HG03064 (cell line): ENCODE results near the gene SRGAP2C.
"Not testable (repeated sequence)": the region's sequence is repeated elsewhere in the genome, so short reads cannot be mapped to it uniquely, and the experiment has no call there.

Experiments used
- ATAC-seq: cut with Tn5 transposase; IDR thresholded peaks from one replicate; pipeline ENCODE4 v1.9.1; 2021; ENCODE audit warnings: low read depth; ENCODE audit not compliant: unreplicated experiment

Gene SRGAP2C

DNA sequence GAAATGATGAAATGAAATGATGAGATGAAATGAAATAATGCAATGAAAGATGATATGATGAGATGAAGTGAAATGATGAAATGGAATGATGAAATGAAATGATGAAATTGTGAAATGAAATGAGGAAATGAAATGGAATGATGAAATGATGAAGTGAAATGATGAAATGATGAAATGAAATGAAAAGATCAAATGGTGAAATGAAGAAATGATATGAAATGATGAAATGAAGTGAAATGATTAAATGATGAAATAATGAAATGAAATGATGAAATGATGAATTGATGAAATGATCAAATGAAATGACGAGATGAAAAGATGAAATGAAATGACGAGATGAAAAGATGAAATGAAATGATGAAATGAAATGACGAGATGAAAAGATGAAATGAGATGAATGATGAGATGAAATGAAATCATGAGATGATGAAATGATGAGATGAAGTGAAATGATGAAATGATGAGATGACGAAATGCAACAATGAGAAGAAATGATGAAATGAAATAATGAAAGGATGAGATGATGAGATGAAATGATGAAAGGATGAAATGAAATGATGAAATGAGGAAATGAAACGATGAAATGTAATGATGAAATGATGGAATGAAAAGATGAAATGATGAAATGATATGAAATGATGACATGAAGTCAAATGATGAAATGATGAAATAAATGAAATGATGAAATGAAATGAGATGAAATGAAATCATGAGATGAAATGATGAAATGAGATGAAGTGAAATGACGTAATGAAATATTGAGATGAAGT lies 216.0 kb downstream of the SRGAP2C start:
- ATAC-seq = not testable (repeated sequence)

DNA sequence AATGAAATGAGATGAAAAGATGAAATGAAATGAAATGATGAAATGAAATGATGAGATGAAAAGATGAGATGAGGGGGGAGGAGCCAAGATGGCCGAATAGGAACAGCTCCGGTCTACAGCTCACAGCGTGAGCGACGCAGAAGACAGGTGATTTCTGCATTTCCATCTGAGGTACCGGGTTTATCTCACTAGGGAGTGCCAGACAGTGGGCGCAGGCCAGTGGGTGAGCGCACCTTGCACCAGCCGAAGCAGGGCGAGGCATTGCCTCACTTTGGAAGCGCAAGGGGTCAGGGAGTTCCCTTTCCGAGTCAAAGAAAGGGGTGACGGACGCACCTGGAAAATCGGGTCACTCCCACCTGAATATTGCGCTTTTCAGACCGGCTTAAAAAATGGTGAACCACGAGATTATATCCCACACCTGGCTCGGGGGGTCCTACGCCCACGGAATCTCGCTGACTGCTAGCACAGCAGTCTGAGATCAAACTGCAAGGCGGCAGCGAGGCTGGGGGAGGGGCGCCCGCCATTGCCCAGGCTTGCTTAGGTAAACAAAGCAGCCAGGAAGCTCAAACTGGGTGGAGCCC lies 216.7 kb downstream of the SRGAP2C start:
- not testable (repeated sequence) for ATAC-seq

DNA sequence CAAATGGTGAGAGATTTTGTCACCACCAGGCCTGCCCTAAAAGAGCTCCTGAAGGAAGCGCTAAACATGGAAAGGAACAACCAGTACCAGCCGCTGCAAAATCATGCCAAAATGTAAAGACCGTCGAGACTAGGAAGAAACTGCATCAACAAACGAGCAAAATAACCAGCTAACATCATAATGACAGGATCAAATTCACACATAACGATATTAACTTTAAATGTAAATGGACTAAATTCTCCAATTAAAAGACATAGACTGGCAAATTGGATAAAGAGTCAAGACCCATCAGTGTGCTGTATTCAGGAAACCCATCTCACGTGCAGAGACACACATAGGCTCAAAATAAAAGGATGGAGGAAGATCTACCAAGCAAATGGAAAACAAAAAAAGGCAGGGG lies 218.5 kb downstream of the SRGAP2C start:
- not testable (repeated sequence) for ATAC-seq

DNA sequence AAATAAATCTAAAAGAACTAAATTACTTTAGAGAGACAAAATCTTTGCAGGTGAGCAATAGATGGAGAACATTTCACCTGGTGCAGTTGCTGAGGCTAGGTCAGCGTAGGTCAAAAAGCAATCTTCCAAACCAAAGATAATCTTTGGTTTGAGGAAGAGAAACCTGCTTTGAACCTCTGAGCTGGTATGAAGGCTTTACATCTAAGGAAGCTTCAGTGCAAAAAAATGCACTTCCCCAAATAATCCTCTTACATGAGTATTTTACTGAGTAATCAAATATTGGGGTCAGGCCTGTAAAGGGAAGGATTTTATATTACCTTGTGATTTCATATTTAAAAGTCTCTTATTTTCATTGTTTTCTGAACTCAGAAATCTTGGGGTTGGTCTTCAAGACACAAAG lies 223.6 kb downstream of the SRGAP2C start:
- no peak for ATAC-seq

DNA sequence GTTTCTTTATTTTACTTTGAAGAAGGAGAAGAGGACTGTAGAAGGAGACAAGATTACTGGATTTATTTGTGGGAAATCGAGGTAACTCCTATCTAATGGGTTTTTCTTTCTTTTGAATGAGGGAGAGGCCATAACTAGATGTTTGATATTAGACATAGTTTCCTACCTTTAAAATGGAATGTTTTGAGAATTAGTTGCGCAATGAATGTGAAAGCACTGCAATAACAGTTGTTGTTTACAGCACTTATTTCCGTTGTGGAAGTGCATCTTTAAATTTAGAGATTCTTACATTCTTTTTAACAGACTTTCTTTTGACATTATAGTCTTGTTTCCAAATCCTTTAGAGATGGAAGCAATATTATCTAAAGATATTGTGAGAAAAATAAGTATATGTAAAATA lies 229.0 kb downstream of the SRGAP2C start:
- no peak for ATAC-seq

DNA sequence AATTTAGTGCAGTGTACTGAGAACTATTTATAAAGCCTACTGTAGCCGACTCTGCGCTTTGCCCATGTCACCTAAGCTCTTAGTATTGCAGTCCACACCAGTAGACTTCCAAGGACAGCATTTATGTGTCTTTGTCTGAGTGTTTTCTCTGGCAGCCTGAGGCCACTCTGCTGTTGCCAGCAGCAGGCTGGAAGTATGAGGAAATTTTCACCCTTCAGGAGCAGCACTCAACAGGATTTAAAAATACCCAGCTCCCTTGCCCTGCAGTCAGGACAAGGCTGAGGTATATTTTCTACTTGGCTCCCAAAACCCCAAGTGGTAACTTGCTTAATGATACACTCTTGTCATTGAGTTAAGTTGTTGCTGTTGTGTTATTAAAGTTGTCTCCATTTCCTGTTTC lies 230.1 kb downstream of the SRGAP2C start:
- no peak for ATAC-seq

DNA sequence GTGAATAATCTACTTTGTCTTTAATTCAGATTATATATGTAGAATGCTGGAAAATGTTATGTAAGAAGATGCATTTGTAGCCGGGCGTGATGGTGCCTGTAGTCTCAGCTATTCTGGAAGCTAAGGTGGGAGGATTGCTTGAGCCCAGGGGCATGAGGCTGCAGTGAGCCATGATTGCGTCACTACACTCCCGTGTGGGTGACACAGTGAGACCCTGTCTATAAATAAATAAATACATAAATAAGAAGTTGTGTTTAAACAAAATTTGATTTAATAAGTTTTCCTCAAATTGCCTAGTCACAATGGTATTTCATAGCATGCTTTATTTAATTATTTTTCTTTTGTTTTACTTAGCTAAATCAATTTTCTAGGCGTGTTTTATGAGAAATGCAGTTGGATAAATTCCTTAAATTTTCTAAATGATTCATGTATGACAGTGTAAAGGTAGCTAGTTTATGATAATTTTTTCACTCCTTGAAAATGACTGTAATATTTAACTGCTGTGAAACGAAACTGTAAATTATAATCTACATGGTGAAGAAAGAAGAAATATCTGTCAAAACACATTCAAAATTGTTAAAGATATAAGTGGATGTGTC lies 232.6 kb downstream of the SRGAP2C start:
- no peak for ATAC-seq

DNA sequence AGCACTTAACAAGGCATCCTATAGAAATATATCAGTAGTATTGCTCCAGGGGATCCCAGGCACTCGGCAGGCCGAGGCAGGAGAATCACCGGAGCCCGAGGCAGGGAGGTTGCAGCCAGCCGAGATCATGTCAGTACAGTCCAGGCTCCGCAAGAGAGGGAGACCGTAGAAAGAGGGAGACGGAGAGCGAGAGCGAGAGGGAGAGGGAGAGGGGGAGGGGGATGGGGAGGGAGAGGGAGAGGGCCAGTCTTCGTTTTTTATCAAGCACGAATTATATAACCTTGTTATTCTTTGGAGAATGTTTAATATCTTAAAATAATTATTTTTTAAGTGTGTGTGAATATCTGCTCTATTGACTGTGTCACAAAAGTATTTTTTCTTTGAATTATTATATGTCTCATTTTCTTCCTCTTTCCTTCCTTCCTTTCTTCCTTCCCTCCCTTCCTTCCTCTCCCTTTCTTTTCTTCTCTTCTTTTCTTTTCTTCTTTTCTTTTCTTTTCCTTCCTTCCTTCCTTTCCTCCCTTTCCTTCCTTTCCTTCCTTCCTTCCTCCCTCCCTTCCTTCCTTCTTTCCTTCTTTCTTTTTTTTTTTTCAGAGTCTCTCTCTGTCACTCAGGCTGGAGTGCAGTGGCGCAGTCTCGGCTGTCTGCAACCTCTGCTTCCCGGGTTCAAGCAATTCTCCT lies 233.7 kb downstream of the SRGAP2C start:
- no peak for ATAC-seq

DNA sequence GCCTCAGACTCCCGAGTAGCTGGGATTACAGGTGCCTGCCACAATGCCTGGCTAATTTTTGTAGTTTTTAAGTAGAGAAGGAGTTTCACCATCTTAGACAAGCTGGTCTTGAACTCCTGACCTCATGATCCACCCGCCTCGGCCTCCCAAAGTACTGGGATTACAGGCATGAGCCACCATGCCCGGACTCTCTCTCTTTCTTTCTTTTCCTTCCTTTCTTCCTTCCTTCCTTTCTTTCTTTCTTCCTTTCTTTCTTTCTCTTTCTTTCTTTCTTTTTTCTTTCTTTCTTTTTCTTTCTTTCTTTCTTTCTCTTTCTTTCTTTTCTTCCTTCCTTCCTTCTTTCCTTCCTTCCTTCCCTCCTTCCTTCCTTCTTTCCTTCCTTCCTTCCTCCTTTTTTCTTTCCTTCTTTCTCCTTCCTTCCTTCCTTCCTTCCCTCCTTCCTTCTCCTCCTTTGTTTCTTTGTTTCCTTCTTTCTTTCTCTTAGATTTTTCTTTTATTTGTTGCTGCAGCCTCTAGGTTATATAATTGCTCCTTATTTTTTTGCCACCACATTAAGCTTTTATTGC lies 234.4 kb downstream of the SRGAP2C start:
- ATAC-seq = not testable (repeated sequence)

DNA sequence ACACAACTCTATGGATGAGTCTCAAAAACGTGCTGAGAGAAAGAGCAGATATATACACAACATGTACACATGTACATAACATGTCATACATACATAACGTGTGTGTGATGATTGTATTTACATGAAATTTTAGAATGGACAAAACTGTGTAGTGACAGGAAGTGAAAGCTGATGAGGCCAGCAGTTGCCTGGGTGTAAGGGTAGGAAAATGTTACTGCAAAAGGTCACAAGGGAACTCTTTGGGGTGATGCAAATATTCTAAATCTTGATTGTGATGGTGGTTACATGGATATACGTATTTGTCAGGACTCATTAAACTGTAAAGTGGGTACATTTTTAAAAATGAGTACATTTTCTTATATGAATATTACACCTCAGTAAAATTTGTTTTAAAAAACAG lies 236.7 kb downstream of the SRGAP2C start:
- not testable (repeated sequence) for ATAC-seq

DNA sequence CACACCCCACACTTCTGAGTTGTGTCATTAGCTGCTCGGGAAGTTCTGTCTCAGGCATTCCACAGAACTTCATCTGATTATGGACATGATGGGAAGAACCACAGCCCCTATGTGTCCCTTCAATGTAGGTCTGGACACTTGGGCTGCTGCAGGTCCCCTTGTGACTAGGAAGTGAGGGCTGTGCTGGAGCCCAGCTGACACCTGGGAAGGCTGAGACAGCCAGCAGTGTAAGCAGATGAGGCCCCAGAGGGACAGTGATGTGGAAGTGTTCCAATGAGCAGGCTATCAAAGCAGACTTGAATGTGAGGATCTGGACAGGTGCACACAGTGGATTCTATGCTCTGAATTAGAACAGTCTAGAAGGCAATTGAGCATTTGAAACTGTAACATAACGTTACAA lies 239.2 kb downstream of the SRGAP2C start:
- not testable (repeated sequence) for ATAC-seq

DNA sequence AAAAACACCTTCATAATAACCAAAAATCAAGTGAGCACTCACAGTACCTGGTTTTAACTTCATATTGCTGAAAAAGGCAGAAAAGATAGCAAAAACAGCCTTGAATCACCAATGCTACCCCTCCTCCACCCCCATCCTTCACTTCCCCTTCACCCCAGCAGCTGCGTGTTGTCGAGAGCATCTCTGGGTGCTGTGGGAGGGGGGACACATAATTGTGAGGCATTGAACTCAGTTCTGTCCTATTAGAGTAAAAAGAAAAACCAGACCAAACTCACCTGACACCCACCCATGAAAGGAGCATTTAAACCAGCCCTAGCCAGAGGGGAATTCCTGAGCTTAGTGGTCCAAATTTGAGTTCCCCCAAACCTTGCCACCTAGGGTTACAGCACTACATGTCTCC lies 248.7 kb downstream of the SRGAP2C start:
- not testable (repeated sequence) for ATAC-seq

DNA sequence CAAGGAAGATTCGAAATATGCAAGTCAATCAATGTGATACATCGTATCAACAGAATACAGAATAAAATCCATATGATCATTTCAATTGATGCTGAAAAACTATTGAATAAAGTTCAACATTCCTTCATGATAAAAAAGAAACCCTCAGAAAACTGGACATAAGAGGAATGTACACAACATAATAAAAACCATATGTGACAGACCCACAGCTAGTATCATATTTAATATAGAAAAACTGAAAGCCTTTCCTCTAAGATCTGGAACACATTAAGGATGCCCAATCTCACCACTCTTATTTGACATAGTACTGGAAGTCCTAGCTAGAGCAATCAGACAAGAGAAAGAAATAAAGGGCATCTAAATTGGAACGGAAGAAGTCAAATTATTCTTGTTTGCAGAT lies 254.1 kb downstream of the SRGAP2C start:
- not testable (repeated sequence) for ATAC-seq

DNA sequence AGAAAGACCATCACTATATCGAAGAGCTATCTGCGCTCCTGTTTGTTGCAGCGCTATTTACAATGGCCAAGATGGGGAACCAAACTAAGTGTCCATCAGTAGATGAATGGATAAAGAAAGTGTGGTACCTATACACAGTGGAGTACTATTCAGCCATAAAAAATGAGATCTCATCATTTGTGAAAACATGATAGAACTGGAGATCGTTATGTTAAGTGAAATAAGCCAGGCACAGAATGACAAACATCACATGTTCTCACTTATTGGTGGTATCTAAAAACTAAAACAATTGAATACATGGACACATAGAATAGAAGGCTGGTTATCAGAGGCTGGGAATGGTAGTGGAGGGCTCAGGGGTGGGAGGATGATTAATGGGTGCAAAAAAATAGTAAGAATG lies 256.2 kb downstream of the SRGAP2C start:
- no peak for ATAC-seq
